HG02642 (cell line): ENCODE results near the gene MACROD1.

Source experiments
- ATAC-seq: cut with Tn5 transposase; IDR thresholded peaks from one replicate; pipeline ENCODE4 v1.9.1; 2021; ENCODE audit warnings: mild to moderate bottlenecking; ENCODE audit not compliant: unreplicated experiment, poor library complexity

Gene MACROD1

DNA sequence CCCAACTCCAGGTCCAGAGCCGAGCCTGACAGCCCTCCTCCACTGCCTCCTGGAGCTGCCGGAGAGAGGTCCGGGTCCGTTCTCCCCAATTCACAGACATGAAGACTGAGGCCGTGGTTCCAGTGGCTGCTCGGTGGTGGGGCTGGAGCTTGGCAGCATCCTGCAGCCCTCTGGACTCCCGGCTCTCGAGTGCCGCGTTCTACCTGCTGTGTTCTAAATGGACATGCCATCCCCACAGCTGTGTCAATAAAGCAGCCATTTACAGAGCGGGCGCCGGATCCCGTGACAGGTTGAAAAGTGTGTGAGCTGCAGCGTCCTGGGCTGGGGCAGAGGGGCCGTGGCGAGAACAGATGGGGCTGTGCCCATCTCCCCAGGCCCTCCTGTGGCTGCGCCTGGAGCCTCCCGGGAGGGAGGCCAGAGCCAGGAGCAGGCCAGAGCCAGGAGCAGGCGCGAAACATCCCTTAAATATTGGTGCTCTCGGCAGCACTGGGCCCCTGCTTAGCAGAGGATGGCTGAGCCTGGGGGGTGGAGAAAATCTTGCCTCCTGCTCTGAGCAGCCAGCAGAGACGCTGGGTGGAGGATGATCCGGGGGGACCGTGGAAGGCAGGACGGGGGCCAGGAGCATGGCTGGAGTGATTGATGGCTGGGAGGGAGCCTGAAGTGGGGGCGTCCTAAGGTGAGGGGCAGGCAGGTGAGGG is 84.0 kb downstream of the MACROD1 start:
- no peak for ATAC-seq

DNA sequence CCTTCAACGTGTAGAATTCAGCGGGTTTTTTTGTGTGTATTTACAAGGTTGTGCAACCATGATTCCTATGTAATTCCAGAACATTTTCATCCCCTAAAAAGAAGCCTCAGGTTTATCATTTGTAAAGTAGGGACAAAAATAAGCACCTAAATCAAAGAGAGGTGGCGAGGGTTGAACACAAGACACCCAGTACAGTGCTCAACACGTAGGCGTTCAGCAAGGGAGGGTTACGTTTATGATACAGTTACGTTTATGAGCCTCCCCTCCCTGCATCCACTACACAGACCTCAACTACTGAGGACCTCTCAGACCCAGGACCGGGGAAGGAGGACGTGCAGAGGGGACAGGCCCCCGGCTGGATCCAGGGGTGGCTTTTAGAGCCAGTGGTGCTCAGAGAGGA is 85.5 kb downstream of the MACROD1 start:
- ATAC-seq = no peak

DNA sequence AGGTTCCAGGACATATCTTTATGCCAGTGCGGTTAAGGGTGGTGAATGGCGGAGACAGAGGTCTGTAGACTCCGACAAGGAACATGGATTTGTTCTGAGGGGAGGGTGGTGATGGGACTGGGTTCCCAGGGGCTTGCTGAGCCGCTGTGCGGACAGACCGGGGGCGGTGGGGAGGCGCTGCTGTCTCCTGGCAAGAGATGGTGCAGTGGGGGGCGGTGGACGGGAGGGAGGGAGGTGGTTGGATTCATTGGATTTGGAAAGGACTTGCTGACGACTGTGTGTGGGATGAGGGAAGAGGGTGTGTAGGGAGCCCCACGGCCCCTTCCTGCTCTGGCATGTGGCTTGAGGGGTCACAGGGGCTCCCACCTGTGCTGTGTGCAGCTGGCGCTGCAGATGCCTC is 87.0 kb downstream of the MACROD1 start:
- ATAC-seq = no peak

DNA sequence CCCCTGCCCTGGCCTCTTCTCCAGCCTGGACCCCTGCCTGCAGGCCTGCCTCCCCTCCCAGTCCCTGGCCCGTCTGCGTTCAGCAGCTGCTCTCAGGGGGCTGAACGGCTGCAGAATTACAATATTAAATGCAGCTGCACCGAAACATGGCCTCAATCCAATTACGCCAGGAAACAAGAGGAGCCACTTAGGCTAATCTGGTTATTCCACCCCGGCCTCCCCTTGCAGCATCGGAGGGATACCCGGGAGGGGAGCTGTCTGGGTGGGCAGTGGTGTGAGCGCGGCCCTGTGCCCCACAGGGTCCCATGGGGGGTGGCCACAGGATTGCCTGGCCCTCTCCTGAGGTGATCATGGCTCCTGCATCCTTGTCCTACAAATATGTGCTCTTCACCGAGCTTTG is 87.6 kb downstream of the MACROD1 start:
- no peak for ATAC-seq

DNA sequence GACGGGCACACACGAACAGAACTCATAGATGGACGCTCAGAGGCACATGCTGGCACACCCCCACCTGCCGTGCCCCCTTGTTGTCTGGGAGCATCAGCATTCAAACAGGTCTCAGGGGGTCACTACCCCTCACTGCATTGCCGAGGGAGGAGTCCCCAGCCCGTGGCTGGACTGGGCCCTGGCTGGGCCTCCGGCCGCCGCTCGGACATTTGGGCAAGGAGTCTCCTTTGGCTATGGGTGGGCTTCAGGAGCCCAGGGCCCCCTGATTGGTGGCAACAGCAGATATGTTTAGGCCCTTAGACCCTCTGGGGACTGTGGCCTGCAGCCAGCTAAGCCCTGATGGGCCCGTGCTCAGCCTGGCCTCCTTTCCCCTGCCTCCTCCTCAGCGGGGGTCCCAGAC is 88.3 kb downstream of the MACROD1 start:
- ATAC-seq = no peak

DNA sequence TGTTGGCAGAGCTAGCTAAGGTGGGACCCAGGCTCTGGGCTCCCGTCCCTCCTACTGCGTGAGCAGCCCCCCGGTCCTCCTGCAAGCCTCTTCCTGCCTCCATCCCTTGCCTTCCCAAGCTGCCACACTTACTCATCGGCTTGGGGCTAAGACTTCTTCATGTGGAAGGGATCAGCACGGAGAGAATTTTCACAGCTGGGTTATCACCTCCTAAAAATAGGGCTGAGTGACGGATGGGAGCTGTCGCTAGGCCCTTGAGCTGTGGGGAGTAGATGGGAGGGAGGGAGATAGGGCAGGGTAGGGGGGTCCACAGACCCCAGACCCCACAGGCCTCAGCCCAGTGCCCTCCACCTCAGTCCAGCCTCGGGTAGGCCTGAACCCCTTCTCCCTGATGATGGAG is 89.2 kb downstream of the MACROD1 start:
- ATAC-seq = no peak

DNA sequence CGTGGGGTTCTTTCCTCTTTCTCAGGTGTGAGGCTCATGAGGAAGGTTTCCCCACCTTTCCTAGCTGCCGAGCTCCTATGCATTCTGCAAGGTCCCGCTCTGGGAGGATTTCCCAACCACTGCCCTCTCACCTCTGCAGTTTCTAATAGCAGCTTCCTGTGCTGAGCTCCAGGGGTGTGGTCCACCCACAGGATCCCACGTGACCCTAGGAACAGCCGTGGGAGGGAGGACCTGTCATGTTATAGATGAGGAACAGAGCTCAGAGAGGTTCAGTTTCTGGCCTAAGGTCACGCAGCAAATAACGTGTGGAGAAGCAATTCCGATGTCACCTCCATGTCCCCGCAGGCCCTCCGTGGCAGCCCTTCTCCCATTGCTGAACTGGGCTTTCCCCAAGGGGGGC is 91.7 kb downstream of the MACROD1 start:
- no peak for ATAC-seq

DNA sequence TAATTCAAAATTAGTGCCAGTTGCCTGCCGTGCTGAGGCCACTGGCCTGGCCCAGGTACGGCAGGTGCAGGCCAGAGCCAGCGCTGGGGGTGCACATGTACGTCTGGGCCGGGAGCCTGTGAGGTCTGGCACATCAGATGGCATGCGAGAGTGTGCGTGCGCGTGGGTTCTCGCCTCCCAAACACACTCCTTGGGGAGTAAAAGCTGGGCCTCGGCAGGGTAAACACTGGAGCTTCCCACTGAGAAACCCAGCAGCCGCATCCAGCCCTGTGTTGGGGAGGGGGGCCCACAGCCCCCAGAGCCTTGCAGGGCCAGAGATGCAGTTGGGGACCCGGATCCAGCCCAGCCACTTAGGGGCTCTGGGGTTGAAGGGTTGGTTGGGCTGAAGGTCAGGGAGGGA is 92.4 kb downstream of the MACROD1 start:
- ATAC-seq = no peak

DNA sequence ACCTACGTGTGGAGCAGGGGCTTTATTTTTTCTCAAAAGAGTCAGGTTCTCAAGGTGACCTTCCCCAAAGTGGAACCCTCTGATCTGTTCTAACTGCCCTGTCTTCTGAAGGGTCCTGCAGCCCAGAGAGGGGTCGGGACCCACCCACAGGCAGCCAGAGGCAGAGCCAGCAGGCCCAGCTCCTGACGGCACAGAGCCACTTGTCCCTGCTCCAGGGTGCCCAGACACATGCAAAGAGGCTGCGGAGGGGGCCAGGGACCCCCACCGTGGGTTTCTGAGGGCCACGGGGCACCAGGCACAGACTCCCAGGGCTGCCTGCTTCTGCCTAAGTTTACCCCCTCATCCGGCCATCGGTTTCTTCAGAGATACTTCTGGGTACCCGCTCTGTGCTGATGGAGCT is 93.0 kb downstream of the MACROD1 start:
- ATAC-seq = no peak

DNA sequence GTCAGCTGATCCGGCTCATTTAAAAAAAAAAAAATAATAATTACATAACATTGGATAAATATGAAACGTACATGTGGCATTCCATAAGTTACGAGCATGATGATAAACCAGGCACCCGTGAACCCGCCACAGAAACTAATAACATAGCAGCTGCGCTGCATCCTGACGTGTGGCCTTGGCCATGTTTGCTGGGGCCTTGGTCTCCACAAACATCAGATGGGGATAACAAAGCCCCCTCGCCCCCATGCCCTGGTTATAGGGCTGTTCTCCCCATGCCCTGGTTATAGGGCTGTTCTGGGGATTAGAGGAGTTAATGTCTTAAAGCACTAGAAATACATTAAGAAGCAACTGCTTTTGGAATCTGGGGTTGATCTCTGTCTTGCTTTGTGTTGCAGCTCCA is 93.5 kb downstream of the MACROD1 start:
- ATAC-seq = no peak

DNA sequence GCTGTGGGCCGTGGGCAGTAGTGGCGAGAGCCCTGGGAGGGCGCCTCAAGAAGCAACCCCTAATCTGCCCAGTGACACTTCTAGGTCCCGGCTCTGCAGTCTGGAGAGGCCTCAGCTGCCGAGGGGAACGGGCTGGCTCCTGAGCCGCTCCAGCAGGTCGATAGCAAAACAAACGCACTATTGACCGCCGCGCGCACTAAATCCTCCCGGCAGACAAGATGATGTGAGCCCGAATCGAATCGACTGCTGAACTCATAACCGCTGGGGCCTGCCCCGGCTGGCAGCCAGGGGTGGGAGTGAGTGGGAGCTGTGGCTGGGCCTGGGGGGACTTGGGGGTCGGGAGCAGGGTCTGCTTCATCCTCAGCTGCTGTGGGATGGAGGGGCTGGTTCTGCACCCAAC is 94.1 kb downstream of the MACROD1 start:
- ATAC-seq = no peak

DNA sequence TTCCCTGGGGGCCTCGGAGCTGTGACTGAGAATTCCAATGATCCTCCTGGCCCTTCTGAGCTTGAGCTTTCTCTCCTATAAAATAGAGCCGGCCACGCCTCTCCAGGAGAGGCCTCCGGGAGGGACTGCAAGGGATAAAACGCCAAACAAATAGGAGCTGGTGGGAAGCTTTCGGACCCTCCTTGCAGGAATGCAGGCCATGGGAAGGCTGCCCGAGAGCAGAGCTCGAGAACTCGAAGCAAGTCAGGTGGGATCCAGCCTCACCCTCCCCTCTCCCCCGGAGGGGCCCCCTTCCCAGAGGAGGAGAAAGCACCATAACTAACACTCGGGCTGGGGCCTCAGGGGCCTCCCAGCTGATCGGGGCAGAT is 95.6 kb downstream of the MACROD1 start:
- ATAC-seq = no peak

DNA sequence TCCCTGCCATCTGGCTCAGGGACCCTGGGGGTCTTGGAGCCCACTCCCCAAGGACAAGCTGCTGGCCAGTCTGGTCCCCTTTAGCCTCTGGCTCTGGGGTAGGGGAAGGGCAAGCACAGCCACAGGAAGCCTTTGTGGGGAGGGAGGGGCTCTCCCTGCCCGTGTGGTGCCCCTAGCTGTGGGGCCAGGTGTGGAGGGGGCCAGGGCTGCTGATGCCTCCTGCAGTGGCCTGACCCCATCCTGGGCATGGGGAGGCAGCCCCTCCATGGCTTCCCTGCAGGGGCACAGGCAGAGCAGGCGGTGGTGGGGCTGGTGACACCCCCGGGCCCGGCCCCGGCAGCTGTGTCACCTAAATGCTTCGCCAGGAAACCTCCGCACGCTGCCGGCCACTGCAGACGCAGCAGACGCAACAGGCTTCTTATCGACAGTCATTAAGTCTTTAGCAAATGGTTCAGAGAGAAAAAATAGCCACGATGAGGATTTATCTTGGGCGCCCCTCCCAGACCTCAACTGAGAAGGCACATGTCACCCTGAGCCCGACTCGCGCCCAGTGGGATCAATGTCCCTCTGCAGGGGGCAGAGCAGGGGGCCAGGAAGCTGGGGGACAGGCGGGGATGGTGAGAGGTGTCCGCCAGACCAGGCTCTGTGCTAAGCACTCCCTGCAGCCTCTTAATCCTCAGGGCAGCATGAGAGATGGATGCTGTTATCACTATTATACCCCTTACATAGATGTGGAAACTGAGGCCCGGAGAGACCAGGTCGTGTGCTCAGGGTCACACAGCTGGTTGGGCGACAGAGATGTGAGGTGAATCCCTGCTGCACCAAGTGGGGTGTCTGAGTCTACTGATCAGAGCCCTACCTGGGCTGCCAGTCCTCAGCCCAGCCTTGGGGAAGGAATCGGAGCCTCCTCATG is 96.3 kb downstream of the MACROD1 start:
- ATAC-seq = no peak

DNA sequence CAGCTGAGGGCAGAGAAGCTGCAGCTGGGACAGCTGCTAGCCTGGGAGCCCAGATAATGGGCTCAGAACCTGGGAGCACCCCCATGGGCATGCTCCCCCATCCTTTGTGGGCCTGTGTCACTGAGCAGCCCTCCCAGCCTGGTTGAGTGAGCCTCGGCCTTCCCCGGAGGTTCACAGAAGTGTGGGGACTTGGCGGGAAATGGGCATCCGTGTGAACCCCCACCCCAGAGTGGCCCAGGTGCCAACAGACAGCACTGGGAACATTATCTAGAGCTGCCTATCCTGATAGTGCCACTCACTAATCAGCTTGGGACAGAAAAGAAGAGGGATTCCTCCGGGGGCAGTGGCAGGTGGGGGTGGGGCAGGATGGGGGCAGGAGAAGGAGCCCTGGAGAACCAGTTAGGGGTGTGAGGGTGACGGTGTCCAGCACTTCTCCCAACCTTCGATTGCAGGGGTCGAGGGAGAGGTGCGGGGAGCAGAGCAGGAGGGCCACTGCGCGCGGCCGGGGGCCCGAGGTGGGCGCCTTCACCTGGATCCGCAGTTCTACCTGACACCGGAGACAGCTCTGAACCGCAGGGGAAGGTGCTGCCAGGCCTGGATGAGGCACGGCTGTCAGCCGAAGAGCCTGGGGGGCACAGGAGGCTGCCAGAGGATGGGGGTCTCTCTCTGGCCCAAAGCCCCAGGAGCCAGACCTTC is 97.1 kb downstream of the MACROD1 start:
- no peak for ATAC-seq

DNA sequence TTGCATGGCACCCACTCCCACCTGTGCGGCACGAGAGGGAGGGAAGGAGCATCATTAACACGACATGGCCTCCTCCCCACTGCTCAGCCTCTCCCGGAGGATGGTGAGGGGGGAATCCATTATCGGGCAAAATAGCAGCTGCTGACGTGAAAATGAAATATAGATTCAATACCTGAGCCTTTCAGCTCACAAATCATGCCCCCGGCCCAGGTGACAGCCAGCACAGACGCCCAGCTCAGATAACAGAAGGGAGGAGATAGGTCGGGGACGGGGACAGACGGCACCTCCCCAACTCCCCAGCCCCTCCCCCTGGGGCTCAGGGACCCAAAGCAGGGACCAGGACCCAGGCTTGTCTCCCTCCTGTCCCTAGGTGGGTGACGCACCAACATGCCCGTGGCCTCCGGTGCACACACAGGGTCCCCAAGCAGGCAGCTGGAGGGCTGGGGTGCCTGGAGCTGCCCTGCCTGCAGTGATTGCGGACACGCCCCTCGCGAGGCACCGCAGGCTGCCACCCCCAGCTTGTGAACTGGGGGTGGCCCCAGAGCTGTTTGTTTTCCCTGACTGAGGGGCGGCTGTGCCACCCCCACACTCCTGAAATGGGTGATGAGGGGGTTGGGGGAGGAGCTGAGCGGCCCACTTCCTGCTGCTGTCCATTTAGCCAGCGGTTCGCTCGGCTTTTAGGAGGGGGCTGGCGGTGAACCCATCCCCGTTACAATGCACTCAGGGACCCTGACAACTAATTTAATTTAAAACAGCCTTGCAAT is 98.5 kb downstream of the MACROD1 start:
- no peak for ATAC-seq

DNA sequence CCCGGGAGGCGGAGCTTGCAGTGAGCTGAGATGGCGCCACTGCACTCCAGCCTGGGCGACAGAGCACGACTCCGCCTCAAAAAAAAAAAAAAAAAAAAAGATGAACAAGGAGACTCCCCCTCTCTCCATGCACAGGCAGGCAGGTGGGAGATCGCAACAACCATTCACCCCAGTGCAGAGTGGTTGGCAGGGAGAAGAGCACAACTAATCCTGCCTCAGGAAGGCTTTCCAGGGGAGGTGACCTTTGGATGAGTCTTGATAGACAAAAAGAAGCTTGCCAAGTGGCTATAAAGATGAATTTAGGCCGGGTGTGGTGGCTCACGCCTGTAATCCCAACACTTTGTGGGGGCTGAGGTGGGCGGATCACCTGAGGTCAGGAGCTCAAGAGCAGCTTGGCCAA is 100.2 kb downstream of the MACROD1 start:
- no peak for ATAC-seq

DNA sequence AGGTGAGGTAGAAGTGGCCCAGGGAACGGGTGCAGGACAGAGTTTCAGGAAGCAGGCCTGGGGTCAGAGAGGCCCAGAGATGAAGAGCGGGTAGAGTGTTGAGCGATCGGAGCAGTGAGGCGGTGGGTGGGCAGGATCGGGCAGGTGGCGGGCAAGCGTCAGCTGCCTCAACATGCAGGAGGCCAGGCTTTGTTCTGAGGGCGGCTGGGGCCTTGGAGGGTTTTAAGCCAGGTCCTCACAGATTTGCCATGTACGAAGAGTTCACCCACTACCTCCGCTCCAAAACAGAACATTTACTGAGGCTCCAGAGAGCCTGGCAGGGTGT is 100.8 kb downstream of the MACROD1 start:
- ATAC-seq = no peak

DNA sequence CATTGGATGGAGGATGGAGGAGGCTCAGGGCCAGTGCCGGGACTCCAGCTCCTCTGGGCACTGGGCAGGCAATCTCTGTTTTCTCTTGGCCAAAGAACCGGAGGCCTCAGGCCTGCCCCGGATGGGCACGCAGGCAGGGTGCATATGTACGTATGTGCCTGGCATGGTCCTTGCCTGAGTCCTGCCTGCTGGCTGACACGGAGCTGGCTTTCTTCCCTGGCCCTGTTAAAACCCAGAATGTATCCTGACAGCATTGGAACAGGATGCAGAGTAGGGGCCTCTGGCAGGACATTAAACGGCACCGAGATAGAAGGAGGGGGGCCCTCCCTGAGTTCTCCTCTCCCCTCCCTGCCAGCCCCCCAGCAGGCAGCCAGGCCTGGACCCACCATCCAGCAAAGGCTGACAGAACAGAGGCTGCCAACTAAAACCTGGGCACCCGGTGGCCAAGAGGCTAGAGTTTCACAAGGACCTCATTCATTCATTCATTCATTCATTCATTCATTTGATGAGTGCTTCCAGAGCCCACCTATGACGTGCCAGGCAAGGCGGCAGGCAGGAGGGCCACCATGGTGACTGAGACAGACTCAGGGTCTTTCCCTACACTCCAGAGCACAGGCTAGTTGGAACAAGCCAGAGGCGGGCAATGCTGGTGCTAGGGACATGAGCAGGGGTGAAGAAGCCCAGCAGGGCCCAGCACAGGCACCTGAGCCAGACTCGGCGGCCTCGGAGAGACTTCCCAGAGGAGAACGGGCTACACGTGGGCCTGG is 101.4 kb downstream of the MACROD1 start:
- no peak for ATAC-seq

DNA sequence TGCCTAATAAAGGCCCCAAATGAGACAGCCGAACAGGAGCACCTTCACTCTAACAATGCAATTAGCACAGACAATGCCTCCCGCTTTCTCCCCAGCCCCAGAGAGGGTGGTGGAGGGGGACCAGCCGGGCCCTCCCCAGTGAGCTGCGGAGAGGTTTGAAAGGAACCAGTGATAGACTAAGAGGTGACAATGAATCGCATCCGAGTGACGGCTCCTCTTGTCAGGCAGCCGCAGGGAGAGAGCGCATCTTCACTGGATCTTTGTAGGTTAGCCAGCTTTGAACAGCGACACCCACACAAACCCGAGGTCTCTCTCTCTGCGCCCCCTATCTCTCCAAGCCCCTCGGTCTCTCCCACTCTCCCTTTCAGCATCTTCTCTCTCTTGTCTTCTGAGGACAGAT is 102.1 kb downstream of the MACROD1 start:
- no peak for ATAC-seq
